IPS-18c (cell line): ENCODE measurements around the gene DDX54.

Experiments
- H3K4me3 ChIP-seq: 2 replicates; pipeline ENCODE4 v1.7.0; 2013; ENCODE audit warnings: low read depth, mild to moderate bottlenecking, low read length, moderate library complexity; ENCODE audit not compliant: insufficient read depth
- H3K9me3 ChIP-seq: one replicate; pipeline ENCODE4 v1.6.1; 2013; ENCODE audit warnings: mild to moderate bottlenecking, low read length, moderate library complexity; ENCODE audit not compliant: control insufficient read depth, insufficient read depth

DDX54 gene

DNA sequence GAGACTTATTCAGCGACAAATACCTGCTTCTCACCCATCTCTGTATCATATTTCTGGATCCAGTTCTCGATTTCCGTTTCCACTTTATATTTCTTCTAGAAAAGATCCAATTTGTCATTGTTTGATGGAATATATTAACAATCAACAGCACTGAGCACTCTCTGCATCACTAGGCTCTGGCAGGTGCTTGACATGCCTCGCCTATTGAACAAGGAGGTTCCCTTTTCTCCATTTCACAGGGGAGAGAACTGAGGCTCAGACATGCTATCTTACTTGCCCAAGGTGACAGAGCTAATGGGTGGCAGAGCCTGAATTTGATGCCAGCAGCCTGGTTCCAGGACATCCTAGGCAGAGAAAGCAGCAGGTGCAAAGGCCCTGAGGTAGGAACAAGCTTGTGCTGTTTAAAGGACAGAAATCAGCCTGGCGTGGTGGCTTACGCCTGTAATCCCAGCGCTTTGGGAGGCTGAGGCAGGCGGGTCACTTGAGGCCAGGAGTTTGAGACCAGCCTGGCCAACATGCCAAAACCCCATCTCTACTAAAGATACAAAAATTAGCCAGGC is 12.3 kb upstream of the DDX54 start:
- Histone ChIP-seq H3K9me3 (no peaks in the 10 kb centered on the region), H3K4me3 (no peak overlapping the region)

DNA sequence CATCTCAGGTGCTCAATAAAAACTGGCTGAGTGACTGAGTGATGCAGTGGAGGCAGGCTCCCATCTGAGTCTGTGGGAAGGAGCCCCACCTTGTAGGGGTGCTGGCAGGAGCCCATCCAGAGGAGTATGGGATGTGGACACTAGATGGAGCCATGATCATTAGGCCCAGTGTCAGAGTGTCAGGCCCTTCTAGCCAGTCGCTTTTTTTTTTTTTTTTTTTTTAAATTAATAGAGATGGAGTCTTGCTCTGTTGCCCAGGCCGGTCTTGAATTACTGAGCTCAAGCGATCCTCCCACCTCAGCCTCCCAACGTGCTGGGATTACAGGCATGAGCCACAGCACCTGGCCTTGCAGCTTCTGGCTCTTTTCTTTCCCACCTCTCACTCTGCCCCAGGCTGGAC is 11.7 kb upstream of the DDX54 start:
- no peak overlapping the region for H3K4me3 ChIP-seq
- H3K9me3 ChIP-seq: no peaks in the 10 kb centered on the region

DNA sequence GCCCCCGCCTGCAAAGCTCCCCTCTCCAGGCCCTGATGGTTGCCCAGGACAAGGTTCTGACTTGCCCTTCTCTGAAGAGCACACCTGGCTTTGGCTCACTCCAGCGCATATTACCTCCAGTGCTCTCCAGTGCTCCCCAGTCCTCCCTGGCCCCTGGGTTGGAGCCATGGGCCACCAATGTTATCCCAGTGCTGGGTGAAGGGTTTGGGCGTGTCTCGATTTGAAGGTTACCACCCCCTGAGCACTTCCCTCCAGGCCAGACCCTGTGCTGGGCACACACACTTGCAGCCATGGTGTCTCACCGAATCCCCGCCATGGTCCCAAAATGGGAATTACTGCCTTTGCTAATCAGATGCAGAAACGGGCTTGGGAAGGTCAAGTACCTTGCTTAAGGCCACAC is 11.3 kb upstream of the DDX54 start:
- H3K9me3 ChIP-seq: no peaks in the 10 kb centered on the region
- no peak overlapping the region for H3K4me3 ChIP-seq

DNA sequence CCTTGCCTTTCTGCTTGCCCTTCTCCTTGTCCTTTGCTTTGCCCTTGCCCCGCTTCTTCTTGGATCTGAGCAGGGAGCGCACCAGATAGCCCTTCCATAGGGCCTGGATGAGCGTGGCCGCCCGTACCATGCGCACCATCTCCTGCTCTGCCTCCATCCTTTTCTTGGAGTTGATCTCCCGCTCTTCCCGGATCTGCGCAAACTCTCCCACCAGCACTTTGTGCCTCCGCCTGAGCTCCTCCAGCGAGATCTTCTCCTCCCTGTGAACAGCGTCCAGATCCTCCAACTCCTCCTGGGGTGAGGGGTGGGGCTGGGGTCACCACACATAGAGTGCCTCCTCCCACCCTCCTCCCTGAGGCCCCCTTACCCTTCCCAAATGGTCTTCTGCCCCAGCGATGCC is 10.3 kb upstream of the DDX54 start:
- H3K4me3 ChIP-seq: no peak overlapping the region
- H3K9me3 ChIP-seq: no peaks in the 10 kb centered on the region

DNA sequence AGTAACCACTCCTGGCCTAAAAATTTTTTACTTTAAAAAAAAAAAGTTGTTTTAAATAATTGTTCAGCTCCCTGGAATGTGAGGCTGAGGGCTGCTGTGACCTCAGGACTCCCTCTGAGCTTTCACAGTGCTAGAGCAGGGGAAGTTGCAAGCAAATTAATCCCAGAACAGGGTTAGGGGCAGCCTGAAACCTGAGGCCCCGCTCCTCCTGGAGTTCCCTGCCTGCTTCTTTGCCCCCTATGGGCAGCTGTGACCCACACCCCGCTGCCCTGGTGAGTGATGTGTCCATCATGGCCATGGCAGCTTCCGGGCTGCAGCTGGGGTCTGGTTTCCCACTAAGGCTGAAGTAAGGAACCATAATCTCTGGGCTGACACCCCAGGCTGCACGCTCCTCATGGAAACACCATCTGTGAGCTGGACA is 9.7 kb upstream of the DDX54 start:
- Histone ChIP-seq H3K4me3 (no peak overlapping the region), H3K9me3 (no peaks in the 10 kb centered on the region)

DNA sequence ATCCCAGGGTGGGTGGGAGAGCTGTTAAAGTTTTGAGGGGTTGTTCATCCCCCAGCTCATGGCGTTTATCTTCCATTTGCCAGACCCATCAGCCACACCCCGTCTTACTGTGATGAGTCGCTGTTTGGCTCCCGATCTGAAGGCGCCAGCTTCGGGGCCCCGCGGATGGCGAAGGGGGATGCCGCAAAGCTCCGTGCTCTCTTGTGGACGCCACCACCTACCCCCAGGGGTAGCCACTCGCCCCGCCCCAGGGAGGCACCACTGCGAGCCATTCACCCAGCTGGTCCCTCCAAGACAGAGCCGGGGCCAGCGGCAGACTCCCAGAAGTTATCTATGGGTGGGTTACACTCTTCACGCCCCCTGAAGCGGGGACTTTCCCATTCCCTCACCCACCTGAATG is 5.9 kb upstream of the DDX54 start:
- Histone ChIP-seq H3K4me3 (no peak overlapping the region), H3K9me3 (no peaks in the 10 kb centered on the region)

DNA sequence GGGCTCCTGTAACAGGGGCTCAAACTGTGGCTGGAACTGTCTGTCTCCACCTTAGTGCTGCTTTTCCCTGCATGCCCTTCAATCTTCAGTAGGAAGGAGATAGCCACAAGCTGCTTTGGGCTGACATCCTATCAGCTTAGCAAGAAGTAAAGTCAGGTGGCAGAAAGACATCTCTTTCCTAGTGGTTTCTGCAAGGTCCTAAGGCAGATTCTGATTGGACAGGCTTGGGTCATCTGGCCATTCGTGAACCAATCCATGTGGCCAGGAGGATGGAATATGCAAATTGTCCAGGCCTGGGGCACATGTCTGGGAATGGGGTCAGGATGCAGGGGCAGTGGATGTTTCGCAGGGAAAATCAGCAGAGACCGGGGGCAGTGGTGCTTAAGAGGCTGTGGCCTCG is 5.5 kb upstream of the DDX54 start:
- no peak overlapping the region for H3K4me3 ChIP-seq
- H3K9me3 ChIP-seq: no peaks in the 10 kb centered on the region

DNA sequence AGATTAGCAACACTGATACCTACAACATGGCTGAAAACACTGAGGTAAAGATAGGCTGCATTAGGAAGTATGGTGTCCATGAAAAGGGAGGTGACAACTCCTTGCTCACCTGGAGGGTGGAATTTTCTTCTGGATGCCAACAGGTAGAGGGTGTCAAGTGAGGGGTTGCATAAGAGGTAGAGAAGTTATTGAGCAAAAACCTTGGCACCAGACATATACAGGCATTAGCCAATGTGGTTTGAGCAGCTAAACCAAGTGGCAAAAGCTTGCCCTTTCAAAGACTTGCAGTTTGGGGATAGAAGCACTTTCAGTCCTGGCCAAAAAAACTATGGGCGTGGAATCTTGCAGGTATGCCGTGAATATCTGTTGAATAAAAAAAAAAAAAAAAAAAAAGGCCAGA is 4.1 kb upstream of the DDX54 start:
- Histone ChIP-seq H3K4me3 (no peak overlapping the region), H3K9me3 (no peaks in the 10 kb centered on the region)

DNA sequence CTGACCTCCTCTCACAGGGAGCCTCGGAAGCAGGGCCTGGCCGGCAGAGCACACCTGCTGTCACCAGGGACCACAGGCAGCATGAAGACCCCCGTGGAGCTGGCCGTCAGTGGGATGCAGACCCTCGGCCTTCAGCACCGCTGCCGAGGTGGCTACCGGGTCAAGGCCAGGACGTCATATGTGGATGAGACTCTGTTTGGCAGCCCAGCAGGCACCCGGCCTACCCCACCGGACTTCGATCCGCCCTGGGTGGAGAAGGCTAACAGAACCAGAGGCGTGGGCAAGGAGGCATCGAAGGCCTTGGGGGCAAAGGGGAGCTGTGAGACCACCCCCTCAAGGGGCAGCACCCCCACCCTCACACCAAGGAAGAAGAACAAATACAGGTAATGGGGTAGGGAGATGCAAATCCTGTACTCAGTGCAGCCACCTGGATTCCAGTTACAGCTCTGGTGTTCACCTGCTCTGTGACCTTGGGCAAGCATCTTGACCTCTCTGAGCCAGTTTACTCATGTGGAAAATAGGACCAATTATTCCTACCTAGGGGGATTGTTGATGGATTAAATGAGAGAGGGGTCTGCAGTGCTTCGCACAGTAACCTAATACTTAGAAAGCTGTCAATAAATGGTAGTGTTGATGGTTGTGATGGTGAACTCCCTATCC is 1.5 kb upstream of the DDX54 start:
- H3K9me3 ChIP-seq: no peaks in the 10 kb centered on the region
- H3K4me3 ChIP-seq: no peak overlapping the region

DNA sequence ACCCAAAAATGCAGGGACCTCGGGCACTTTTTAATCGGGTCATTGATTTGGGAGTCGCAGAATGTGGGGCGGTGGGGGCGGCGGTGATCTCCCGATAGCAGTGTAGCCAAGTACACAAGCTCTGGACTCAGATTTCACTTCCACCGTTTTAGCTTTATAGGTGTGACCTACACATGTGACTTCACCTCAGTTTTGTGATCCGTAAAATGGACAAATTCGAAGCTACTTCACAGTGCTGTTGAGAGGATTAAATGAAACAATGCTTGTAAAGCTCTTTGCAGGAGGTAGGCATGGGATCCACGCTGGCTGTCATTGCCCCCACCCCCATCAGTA is 721 bp upstream of the DDX54 start:
- Histone ChIP-seq H3K4me3 (peak overlapping the region; percentile 97), H3K9me3 (no peaks in the 10 kb centered on the region)

DNA sequence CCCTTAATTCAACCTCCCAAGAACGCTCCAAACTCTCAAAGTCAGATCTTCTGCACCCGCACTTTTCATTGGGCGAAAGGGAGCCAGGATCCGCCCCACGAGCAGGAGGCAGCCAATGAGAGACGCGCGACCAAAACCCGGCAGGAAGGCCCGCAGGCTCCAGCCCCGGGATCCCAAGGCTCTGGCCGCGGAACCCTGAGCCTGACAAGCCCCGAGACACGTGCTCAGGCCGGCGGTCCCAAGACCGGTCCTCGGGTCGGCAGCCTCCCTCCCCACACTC is 438 bp downstream of the DDX54 start:
- Histone ChIP-seq H3K4me3 (peak overlapping the region; percentile 97), H3K9me3 (no peaks in the 10 kb centered on the region)

DNA sequence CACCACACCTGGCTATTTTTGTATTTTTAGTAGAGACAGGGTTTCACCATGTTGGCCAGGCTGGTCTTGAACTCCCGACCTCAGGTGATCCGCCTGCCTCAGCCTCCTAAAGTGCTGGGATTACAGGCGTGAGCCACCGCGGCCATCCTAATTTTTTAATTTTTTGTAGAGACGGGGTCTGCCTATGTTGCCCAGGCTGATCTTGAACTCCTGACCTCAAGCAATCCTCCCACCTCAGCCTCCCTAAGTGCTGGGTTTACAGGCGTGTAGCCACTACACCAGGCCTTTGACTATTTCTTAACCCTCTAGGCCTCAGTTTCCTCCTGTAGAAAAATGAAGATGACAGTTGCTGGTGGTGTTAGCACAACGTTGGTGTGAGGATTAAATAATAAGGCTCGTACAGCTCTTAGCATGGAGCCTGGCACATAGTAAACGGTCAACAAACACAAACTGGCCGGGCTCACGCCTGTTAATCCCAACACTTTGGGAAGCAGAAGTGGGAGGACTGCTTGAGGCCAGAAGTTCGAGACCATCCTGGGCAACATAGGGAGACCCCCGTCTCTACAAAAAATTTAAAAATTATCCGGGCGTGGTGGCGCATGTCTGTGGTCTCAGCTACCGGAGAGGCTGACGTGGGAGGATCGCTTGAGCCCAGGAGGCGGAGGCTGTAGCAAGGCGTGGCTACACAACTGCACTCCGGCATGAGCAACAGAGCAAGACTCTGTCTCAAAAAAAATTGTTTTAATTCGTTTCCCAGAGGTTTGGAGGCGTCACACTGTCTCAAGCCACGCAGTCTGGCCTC is 979 bp downstream of the DDX54 start:
- Histone ChIP-seq H3K9me3 (no peaks in the 10 kb centered on the region), H3K4me3 (peak overlapping the region; percentile 97)

DNA sequence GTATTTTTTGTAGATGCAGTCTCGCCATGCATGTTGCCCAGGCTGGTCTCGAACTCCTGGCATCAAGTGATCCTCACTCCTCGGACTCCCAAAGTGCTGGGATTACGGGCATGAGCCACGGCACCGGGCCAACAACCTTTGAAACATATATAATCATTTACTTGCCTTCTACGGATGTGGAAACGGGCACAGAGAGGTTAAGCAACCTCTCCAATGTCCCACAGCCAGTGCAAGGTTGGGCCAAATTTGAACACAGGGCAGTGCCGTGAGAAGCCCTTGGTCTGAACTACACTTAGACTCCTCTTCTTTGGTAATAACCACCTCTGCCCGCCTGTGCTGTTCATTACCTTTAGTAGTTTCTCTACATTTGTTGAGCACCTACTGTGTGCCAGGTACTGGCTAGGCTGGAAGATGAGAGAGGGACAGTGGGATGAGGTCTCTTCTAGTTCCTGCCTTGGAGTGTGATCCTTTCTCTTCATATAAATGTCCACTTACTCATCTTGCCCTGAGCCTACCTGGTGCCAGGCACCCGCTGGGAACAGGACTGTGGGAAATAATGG is 2.2 kb downstream of the DDX54 start:
- Histone ChIP-seq H3K9me3 (no peaks in the 10 kb centered on the region), H3K4me3 (no peak overlapping the region)

DNA sequence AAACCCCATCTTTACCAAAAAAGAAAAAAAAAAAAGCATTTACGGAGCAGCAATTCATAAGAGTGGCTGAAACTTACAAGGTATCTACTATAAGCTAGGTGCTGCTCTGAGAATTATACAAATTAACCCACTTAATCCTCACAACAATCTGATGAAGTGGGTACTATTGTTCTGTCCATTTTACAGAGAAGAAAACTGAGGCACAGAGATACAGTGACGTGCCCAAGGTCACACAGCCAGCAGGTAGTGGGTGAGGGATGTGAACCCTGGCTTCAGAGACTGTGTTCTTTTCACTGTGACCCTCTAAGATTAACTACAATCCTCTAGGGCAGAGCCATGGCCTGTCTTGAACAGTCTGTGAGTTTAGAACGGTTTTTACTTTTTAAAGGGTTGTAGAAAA is 3.3 kb downstream of the DDX54 start:
- no peak overlapping the region for H3K4me3 ChIP-seq
- no peaks in the 10 kb centered on the region for H3K9me3 ChIP-seq

DNA sequence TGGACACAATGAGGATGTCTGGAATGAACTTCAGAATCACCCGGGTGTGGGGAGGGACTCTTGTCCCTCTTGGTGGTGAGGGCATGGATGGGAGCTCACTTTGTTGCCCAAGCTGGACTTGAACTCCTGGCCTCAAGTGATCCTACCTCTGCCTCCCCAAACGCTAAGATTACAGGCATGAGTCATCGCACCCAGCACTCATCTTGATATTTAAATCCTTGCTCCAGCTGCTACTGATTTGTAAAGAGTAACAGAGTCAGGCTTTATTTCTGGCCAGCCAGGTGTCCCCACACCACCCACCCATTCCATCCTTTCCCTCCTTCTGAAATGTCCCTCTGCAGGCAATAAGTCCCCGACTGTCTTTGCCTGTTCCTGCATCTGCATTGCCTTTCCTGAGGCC is 4.9 kb downstream of the DDX54 start:
- no peaks in the 10 kb centered on the region for H3K9me3 ChIP-seq

DNA sequence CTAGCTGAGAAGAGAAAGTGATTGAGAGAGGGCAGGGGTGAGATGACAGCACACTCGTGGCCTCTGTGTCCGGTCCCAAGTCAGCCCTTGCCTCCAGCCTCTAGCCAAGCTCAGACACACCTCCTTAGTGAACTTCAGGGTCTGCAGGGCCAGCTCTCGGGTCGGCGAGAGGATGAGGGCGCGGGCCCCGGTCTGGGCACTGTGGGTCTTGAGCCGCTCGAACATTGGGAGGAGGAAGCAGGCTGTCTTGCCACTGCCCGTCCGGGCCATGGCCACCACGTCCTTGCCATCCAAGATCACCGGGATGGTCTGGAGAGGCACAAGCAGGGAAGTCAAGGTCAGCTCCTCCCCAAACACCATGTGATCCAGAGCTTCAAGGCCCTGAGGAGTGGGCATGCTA is 6.3 kb downstream of the DDX54 start:
- Histone ChIP-seq H3K4me3 (no peak overlapping the region), H3K9me3 (no peaks in the 10 kb centered on the region)

More for the DNA sequence above, 4.9 kb downstream of the DDX54 start:
- H3K4me3 ChIP-seq: no peak overlapping the region

DNA sequence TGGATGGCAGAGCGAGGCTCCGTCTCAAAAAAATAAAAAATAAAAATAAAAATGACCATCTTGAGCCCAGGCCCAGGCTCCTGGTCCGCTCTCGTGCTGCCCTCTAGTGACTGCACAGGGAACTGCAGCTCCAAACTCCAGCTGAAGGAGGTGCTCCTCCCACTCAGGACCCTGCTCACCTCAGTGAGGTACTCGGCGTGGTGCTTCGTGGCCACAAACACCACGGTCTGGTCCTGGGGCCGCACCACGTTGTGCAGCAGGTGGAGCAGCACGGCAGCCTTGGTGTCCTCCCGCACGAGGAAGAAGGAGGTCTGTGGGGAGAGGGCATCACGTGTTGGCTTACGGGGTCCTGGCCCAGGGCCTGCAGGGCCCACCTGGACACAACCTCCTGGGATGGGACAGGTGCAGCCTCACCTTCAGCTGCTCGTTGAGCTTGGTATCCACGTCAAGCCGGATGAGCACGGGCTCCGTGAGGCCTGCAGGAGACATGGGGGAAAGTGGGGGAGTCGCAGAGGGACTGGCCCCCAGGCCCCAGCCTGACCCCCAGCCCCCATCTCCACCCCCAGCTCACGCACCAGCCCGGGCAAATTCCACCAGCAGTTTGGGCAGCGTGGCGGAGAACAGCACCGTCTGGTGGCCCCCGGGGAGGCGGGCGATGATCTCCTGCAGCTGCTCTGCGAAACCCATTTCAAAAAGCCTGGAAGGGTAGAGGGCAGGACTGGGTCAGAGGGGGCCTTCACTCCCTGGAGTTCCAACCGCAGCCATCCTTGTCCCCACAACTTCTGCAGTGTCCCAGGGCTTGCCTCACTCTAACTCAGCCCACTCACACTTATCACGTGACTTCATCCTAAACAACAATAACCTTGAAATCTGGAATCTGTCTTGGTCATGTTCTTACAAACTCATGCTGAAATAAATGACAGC is 10.6 kb downstream of the DDX54 start:
- Histone ChIP-seq H3K9me3 (no peaks in the 10 kb centered on the region), H3K4me3 (no peak overlapping the region)
